Keratinocyte (primary cell): ENCODE data around the gene XPOT. TPM values are rescaled to one million over a fixed set of nuclear protein-coding genes. Genes with fewer than 3 reads are reported as not detected.

Experiments used
- DNase-seq: peaks from one replicate; pipeline ENCODE4 v3.0.0-alpha.2; 2011; ENCODE audit warnings: low read depth, missing footprints, low spot score
- FAIRE-seq: peaks from 2 replicates; lab custom pipeline; 2011; peaks lifted over from hg19 to GRCh38; lab: Jason Lieb, UNC
- H2AFZ ChIP-seq: 2 replicates; pipeline ENCODE4 v1.6.0; 2012; ENCODE audit warnings: low read length, control low read depth, inconsistent platforms; ENCODE audit not compliant: control insufficient read depth
- H3K27ac ChIP-seq: 2 replicates; pipeline ENCODE4 v1.5.1; 2011; ENCODE audit warnings: low read length; ENCODE audit not compliant: control insufficient read depth, insufficient read depth
- H3K27me3 ChIP-seq: 3 replicates; pipeline ENCODE4 v1.6.0; 2011; ENCODE audit warnings: low read length; ENCODE audit not compliant: control insufficient read depth, insufficient read depth; ENCODE audit errors: extremely low read depth
- H3K36me3 ChIP-seq, 2 experiments: 2 replicates in 1 of 2; 3 replicates in 1 of 2; pipeline ENCODE4 v1.5.1; 2011; ENCODE audit warnings: low read length in 2 of 2, mild to moderate bottlenecking in 1 of 2; ENCODE audit not compliant: control insufficient read depth in 2 of 2, insufficient read depth in 2 of 2; ENCODE audit errors: extremely low read depth in 1 of 2
- H3K4me1 ChIP-seq: 3 replicates; pipeline ENCODE4 v1.5.1; 2011; ENCODE audit warnings: low read length; ENCODE audit not compliant: control insufficient read depth, insufficient read depth; ENCODE audit errors: extremely low read depth
- H3K4me2 ChIP-seq: 3 replicates; pipeline ENCODE4 v1.6.0; 2011; ENCODE audit warnings: low read depth, low read length; ENCODE audit not compliant: control insufficient read depth, insufficient read depth; ENCODE audit errors: extremely low read depth
- H3K4me3 ChIP-seq, 3 experiments: fragments of 200-600 bp in 1 of 3; sonication (generic) in 1 of 3; 2 replicates in 2 of 3; 3 replicates in 1 of 3; pipeline ENCODE4 v1.5.1; 2011 to 2016; ENCODE audit warnings: low read length in 3 of 3, mild to moderate bottlenecking in 3 of 3, control low read depth in 2 of 3, inconsistent platforms in 1 of 3, low read depth in 1 of 3, mixed read lengths in 1 of 3, mixed run types in 1 of 3, moderate library complexity in 1 of 3; ENCODE audit not compliant: control insufficient read depth in 2 of 3, insufficient read depth in 2 of 3; ENCODE audit errors: extremely low read depth in 1 of 3
- H3K79me2 ChIP-seq: 2 replicates; pipeline ENCODE4 v1.6.0; 2012; ENCODE audit warnings: low read length; ENCODE audit not compliant: control insufficient read depth, insufficient read depth
- H3K9ac ChIP-seq: 3 replicates; pipeline ENCODE4 v1.6.0; 2011; ENCODE audit warnings: low read length; ENCODE audit not compliant: control insufficient read depth, insufficient read depth; ENCODE audit errors: extremely low read depth
- H3K9me1 ChIP-seq: 3 replicates; pipeline ENCODE4 v1.6.0; 2011; ENCODE audit warnings: low read length; ENCODE audit not compliant: control insufficient read depth, insufficient read depth; ENCODE audit errors: extremely low read depth
- H3K9me3 ChIP-seq: 2 replicates; pipeline ENCODE4 v1.5.1; 2012; ENCODE audit warnings: low read depth, low read length; ENCODE audit not compliant: control insufficient read depth
- H4K20me1 ChIP-seq: 3 replicates; pipeline ENCODE4 v1.6.0; 2011; ENCODE audit warnings: low read length; ENCODE audit not compliant: control insufficient read depth, insufficient read depth; ENCODE audit errors: extremely low read depth
- CTCF ChIP-seq, 3 experiments: IDR thresholded peaks in 1 of 3; conservative IDR thresholded peaks in 1 of 3; optimal IDR thresholded peaks in 1 of 3; 2 replicates in 2 of 3; 3 replicates in 1 of 3; pipeline versions ENCODE3 to v1.5.1; 2011; ENCODE audit warnings: low read length in 3 of 3, mild to moderate bottlenecking in 3 of 3, moderate library complexity in 2 of 3, control low read depth in 1 of 3, inconsistent platforms in 1 of 3; ENCODE audit not compliant: insufficient read depth in 2 of 3; ENCODE audit errors: extremely low read depth in 1 of 3
- EZH2 ChIP-seq: IDR thresholded peaks from one replicate; pipeline ENCODE4 v1.6.1; 2012; ENCODE audit warnings: inconsistent platforms, mild to moderate bottlenecking, low read length, moderate library complexity
- dilution Hi-C: fragments of 300-500 bp; cut with MboI; formaldehyde crosslinking; loops from one replicate; pipeline ENCODE4 v1.7.0; 2020; ENCODE audit warnings: low sequenced_read_pairs; ENCODE audit not compliant: extremely low pct_ligation_motif_present
- polyA plus RNA-seq, 5 experiments: library from polyadenylated mRNA; depleted of rRNA in 3 of 5; stranded (reverse) in 3 of 5; stranded (forward) in 1 of 5; unstranded in 1 of 5; fragments of >200 nt; gene quantifications; 1 replicate in 1 of 5; 2 replicates in 3 of 5; 3 replicates in 1 of 5; pipeline versions ENCODE4 v1.2.1 to v1.2.3, GENCODE V29; 2011 to 2012; ENCODE audit warnings: missing spikeins in 2 of 5, low read depth in 1 of 5, low replicate concordance in 1 of 5

Gene XPOT
- polyA plus RNA-seq, 1 donor (not counting 4 experiments of a cell fraction or from before 2014, with no cell fraction given): 93.8 TPM

- dilution Hi-C loops: no loop called here
- H2AFZ ChIP-seq: no peak overlapping the region
- H3K36me3 ChIP-seq: peaks cover 6 to 16% of the 10 kb centered on the region in 2 experiments
- no peak overlapping the region for H3K9ac ChIP-seq
- H3K27ac ChIP-seq: no peak overlapping the region
- no peaks in the 10 kb centered on the region for H3K27me3 ChIP-seq
- no peaks in the 10 kb centered on the region for H3K9me1 ChIP-seq
- H4K20me1 ChIP-seq: no peaks in the 10 kb centered on the region
- TF ChIP-seq EZH2 (no peak), CTCF (optimal IDR thresholded peaks at IDR 0.05 in 1 of 3, IDR thresholded peaks at IDR 0.05 in 1 of 3, conservative IDR thresholded peaks at IDR 0.05 in 1 of 3; ENCODE audit: extremely low read depth in 1 of 3, insufficient read depth in 2 of 3, low read length in 3 of 3) (no peak)
- FAIRE-seq: no peak
- DNase-seq: no peak
- no peak overlapping the region for H3K4me3 ChIP-seq
- H3K4me1 ChIP-seq: no peaks in the 10 kb centered on the region
- H3K79me2 ChIP-seq: no peaks in the 10 kb centered on the region
- no peak overlapping the region for H3K4me2 ChIP-seq
- H3K9me3 ChIP-seq: no peaks in the 10 kb centered on the region
Observed at GRCh38 chr12:64497484-64497883, 93.3 kb downstream of the XPOT start.

DNA sequence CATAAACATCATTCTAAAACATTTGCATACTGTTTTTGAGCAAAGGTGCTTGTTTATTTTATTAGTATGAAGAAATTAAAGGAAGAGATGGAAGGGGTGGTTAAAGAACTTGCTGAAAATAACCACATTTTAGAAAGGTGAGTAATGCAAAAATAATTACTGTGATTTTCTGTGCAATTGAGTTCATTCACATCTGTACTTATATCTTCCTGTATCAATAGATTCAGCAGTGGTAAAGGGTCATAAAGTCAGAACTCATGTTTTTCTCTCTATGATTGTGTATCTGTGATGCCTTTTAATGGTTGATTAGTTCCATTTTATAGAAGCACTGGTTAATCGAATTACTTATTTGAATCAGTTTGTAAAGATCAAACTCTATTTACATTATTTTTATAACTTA, 93.7 kb downstream of the XPOT start:
- Histone ChIP-seq H3K9me1 (no peaks in the 10 kb centered on the region), H3K9me3 (no peaks in the 10 kb centered on the region), H3K4me2 (no peak overlapping the region), H4K20me1 (no peaks in the 10 kb centered on the region), H3K79me2 (no peaks in the 10 kb centered on the region), H3K27ac (no peak overlapping the region), H3K4me3 (no peak overlapping the region), H2AFZ (no peak overlapping the region), H3K4me1 (no peaks in the 10 kb centered on the region), H3K27me3 (no peaks in the 10 kb centered on the region), H3K9ac (no peak overlapping the region), H3K36me3 (peaks cover 6 to 16% of the 10 kb centered on the region in 2 experiments)
- FAIRE-seq (no peak), DNase-seq (no peak)
- dilution Hi-C loops: no loop called here
- TF ChIP-seq CTCF (optimal IDR thresholded peaks at IDR 0.05 in 1 of 3, IDR thresholded peaks at IDR 0.05 in 1 of 3, conservative IDR thresholded peaks at IDR 0.05 in 1 of 3; ENCODE audit: extremely low read depth in 1 of 3, insufficient read depth in 2 of 3, low read length in 3 of 3) (no peak), EZH2 (no peak)
